ENCODE results near the gene STK24.

GRCh38 chr13:98526182-98526512, 50.8 kb downstream of the STK24 start:
- TF ChIP-seq, protein P1, sequence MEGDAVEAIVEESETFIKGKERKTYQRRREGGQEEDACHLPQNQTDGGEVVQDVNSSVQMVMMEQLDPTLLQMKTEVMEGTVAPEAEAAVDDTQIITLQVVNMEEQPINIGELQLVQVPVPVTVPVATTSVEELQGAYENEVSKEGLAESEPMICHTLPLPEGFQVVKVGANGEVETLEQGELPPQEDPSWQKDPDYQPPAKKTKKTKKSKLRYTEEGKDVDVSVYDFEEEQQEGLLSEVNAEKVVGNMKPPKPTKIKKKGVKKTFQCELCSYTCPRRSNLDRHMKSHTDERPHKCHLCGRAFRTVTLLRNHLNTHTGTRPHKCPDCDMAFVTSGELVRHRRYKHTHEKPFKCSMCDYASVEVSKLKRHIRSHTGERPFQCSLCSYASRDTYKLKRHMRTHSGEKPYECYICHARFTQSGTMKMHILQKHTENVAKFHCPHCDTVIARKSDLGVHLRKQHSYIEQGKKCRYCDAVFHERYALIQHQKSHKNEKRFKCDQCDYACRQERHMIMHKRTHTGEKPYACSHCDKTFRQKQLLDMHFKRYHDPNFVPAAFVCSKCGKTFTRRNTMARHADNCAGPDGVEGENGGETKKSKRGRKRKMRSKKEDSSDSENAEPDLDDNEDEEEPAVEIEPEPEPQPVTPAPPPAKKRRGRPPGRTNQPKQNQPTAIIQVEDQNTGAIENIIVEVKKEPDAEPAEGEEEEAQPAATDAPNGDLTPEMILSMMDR (IDR thresholded peaks at IDR 0.05): no peak
- no peak for TF ChIP-seq POLR2A (IDR thresholded peaks at IDR 0.05)
- TF ChIP-seq POLR2AphosphoS5 (IDR thresholded peaks at IDR 0.05): no peak

Data from breast epithelium (tissue), 3 donors.